ENCODE measurements around the gene SGTA. TPM values are rescaled to one million over a fixed set of nuclear protein-coding genes. Genes with fewer than 3 reads are reported as not detected.

The SGTA gene
- total RNA-seq, 3 donors from 2014 or later (not counting 1 experiment from before 2014, with no cell fraction given), result 35.2 to 38.1 (median 36.2) TPM

DNA sequence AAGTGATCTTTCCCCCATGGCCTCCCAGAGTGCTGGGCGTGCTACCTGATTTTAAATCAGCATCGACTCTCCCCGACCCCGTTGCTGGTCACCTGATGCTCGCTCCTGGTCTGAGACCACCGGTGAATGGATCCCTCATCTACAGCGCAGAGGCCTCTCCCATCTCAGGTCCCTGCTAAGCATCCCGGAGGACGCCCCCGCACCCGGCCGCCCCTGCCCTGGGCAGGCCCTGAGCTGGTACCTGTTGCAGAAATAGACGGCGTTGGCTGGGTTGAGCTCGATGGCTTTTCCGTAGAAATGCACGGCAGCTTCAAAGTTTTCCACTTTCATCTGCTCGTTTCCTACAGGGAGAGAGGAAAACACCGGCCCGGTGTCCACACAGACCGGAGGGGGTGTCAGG is 18.1 kb downstream of the SGTA start:
- H3K4me3 ChIP-seq (ENCODE audit: low read length), result no peak overlapping the region
- peaks cover 48% of the 10 kb centered on the region for H3K36me3 ChIP-seq (ENCODE audit: control insufficient read depth, insufficient read depth, low read length)
- no peak overlapping the region for H3K27ac ChIP-seq (ENCODE audit: low read length)
- H3K9me3 Mint-ChIP-seq, result no peaks in the 10 kb centered on the region
- no peak overlapping the region for H3K27ac Mint-ChIP-seq
- TF ChIP-seq, protein P1, sequence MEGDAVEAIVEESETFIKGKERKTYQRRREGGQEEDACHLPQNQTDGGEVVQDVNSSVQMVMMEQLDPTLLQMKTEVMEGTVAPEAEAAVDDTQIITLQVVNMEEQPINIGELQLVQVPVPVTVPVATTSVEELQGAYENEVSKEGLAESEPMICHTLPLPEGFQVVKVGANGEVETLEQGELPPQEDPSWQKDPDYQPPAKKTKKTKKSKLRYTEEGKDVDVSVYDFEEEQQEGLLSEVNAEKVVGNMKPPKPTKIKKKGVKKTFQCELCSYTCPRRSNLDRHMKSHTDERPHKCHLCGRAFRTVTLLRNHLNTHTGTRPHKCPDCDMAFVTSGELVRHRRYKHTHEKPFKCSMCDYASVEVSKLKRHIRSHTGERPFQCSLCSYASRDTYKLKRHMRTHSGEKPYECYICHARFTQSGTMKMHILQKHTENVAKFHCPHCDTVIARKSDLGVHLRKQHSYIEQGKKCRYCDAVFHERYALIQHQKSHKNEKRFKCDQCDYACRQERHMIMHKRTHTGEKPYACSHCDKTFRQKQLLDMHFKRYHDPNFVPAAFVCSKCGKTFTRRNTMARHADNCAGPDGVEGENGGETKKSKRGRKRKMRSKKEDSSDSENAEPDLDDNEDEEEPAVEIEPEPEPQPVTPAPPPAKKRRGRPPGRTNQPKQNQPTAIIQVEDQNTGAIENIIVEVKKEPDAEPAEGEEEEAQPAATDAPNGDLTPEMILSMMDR (IDR thresholded peaks at IDR 0.05), result no peak
- H3K36me3 Mint-ChIP-seq, result no peaks in the 10 kb centered on the region
- no peak overlapping the region for H3K4me3 Mint-ChIP-seq
- no peaks in the 10 kb centered on the region for H3K27me3 Mint-ChIP-seq (ENCODE audit: low read depth in 2 of 2)
- H3K27me3 ChIP-seq (ENCODE audit: control insufficient read depth, insufficient read depth, low read length), result no peaks in the 10 kb centered on the region
- peaks cover 0 to 4% of the 10 kb centered on the region in 2 donors for H3K4me1 Mint-ChIP-seq
- intact Hi-C loops (cut with micrococcal nuclease), result no loop called here
- no peaks in the 10 kb centered on the region for H3K4me1 ChIP-seq (ENCODE audit: control insufficient read depth, insufficient read depth, low read length)
- DNase-seq (no peak), ATAC-seq (no peak)
- no peaks in the 10 kb centered on the region for H3K9me3 ChIP-seq (ENCODE audit: control insufficient read depth, insufficient read depth, low read length)
- WGBS (ENCODE audit: insufficient coverage), result 97% methylated on average over 21 of the region's 21 CpGs

- WGBS (ENCODE audit: insufficient coverage), result 96% methylated on average over 12 of the region's 12 CpGs
- H3K36me3 Mint-ChIP-seq, result no peaks in the 10 kb centered on the region
Measured at GRCh38 chr19:2763687-2764086, 19.4 kb downstream of the SGTA start.

GRCh38 chr19:2762783-2763496 is 20.1 kb downstream of the SGTA start:
- WGBS (ENCODE audit: insufficient coverage), result 95% methylated on average over 23 of the region's 23 CpGs
- H3K4me3 Mint-ChIP-seq, result no peak overlapping the region
- DNase-seq (no peak), ATAC-seq (peak in 1 of 3 donors; percentile 24)
- H3K27ac ChIP-seq (ENCODE audit: low read length), result no peak overlapping the region
- intact Hi-C loops (cut with micrococcal nuclease), result no loop called here
- peaks cover 48% of the 10 kb centered on the region for H3K36me3 ChIP-seq (ENCODE audit: control insufficient read depth, insufficient read depth, low read length)
- H3K27ac Mint-ChIP-seq, result no peak overlapping the region
- H3K9me3 ChIP-seq (ENCODE audit: control insufficient read depth, insufficient read depth, low read length), result no peaks in the 10 kb centered on the region
- no peaks in the 10 kb centered on the region for H3K9me3 Mint-ChIP-seq
- TF ChIP-seq, protein P1 (IDR thresholded peaks at IDR 0.05), result no peak
- no peak overlapping the region for H3K4me3 ChIP-seq (ENCODE audit: low read length)
- no peaks in the 10 kb centered on the region for H3K27me3 ChIP-seq (ENCODE audit: control insufficient read depth, insufficient read depth, low read length)
- no peaks in the 10 kb centered on the region for H3K4me1 ChIP-seq (ENCODE audit: control insufficient read depth, insufficient read depth, low read length)
- no peaks in the 10 kb centered on the region for H3K27me3 Mint-ChIP-seq (ENCODE audit: low read depth in 2 of 2)
- H3K4me1 Mint-ChIP-seq, result peaks cover 0 to 4% of the 10 kb centered on the region in 2 donors
- H3K36me3 Mint-ChIP-seq, result no peaks in the 10 kb centered on the region

More at GRCh38 chr19:2763687-2764086, 19.4 kb downstream of the SGTA start:
- Mint-ChIP-seq H3K27me3 (ENCODE audit: low read depth in 2 of 2) (no peaks in the 10 kb centered on the region), H3K4me3 (no peak overlapping the region), H3K4me1 (peaks cover 0 to 4% of the 10 kb centered on the region in 2 donors), H3K27ac (no peak overlapping the region), H3K9me3 (no peaks in the 10 kb centered on the region)
- H3K4me3 ChIP-seq (ENCODE audit: low read length), result no peak overlapping the region
- no peaks in the 10 kb centered on the region for H3K27me3 ChIP-seq (ENCODE audit: control insufficient read depth, insufficient read depth, low read length)
- no peaks in the 10 kb centered on the region for H3K9me3 ChIP-seq (ENCODE audit: control insufficient read depth, insufficient read depth, low read length)
- H3K27ac ChIP-seq (ENCODE audit: low read length), result no peak overlapping the region
- H3K36me3 ChIP-seq (ENCODE audit: control insufficient read depth, insufficient read depth, low read length), result peaks cover 48% of the 10 kb centered on the region
- TF ChIP-seq, protein P1 (IDR thresholded peaks at IDR 0.05), result no peak
- ATAC-seq, result no peak
- DNase-seq, result no peak
- H3K4me1 ChIP-seq (ENCODE audit: control insufficient read depth, insufficient read depth, low read length), result no peaks in the 10 kb centered on the region
- intact Hi-C loops (cut with micrococcal nuclease), result no loop called here

Data from natural killer cell (primary cell).